MM.1S (cell line): ENCODE results near the gene NRP2.

Source experiments
- EZH2 ChIP-seq: fragments of 300-600 bp; sonication (generic); optimal IDR thresholded peaks from 2 replicates; pipeline ENCODE3; 2017; ENCODE audit warnings: low read depth, mild to moderate bottlenecking, antibody characterized with exemption, low read length, mixed read lengths
- TF ChIP-seq, protein P1 (sequence below): fragments of 300-600 bp; sonication (generic); IDR thresholded peaks from 2 replicates; pipeline ENCODE4 v1.5.1; 2016; ENCODE audit warnings: antibody characterized with exemption, low read length, mixed read lengths

DNA sequence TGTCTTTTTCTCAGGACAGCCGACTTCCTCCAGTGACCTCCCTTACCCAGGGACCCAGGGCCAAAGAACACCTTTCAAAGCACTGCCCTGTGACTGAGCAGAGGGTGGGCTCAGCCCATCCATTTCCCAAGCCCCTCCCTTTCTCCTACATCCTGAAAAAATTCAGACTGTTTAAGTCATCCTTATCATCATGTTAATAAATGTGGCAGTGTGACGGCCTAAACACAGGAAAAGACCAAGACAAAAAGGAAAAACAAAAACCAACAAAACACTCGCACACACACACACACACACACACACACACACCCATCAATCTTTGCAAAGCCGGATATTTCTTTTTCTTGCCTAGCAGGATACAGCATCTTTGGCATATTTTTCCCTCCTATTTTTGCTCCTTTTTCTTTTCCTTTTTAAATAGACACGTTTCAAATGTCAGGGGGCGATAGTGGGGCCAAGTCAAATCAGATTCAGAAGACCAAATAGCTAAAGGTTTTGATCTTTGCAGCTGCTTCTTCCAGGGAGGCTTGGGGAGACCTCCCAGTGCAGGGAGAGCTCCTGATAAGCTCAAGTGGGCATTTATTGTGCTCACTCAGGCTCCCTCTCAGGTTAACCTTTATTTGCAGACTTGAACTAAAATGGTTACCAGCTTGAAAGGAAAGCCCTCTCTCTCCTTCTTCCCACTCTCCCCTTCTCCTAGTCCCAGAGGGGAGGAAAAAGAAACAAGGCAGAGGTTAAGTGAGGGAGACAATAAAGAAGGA is 39.5 kb upstream of the NRP2 start:
- TF ChIP-seq, protein P1, sequence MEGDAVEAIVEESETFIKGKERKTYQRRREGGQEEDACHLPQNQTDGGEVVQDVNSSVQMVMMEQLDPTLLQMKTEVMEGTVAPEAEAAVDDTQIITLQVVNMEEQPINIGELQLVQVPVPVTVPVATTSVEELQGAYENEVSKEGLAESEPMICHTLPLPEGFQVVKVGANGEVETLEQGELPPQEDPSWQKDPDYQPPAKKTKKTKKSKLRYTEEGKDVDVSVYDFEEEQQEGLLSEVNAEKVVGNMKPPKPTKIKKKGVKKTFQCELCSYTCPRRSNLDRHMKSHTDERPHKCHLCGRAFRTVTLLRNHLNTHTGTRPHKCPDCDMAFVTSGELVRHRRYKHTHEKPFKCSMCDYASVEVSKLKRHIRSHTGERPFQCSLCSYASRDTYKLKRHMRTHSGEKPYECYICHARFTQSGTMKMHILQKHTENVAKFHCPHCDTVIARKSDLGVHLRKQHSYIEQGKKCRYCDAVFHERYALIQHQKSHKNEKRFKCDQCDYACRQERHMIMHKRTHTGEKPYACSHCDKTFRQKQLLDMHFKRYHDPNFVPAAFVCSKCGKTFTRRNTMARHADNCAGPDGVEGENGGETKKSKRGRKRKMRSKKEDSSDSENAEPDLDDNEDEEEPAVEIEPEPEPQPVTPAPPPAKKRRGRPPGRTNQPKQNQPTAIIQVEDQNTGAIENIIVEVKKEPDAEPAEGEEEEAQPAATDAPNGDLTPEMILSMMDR = no peak
- no peak for TF ChIP-seq EZH2
